ENCODE data around the gene CDC73. TPM values are rescaled to one million over a fixed set of nuclear protein-coding genes. Genes with fewer than 3 reads are reported as not detected.

The CDC73 gene
- total and polyA plus RNA-seq, 2 experiments from 2014 or later = 32.4 to 33.9 TPM

DNA sequence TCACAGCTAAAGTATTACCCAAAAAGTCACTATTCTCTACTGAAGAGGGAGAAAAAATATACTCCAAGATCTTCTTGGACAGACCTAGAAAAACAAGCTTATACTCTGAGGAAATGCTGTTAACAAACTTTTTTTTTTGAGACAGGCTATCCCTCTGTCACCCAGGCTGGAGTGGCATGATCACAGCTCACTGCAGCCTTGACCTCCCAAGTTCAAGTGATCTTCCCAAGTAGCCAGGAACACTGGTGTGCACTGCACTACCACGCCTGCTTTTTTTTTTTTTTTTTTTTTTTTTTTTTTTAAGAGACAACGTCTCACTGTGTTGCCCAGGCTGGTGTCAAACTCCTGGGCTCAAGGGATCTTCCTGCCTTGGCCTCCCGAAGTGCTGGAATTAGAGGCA, 33.9 kb upstream of the CDC73 start:
- no peaks in the 10 kb centered on the region for H3K27me3 ChIP-seq
- no peak overlapping the region for H3K4me2 ChIP-seq
- no peaks in the 10 kb centered on the region for H3K79me2 ChIP-seq
- H2AFZ ChIP-seq = no peak overlapping the region
- H3K36me3 ChIP-seq (replicated peaks; ENCODE audit: insufficient read depth, low read depth) = peaks cover 6% of the 10 kb centered on the region
- H4K20me1 ChIP-seq (ENCODE audit: insufficient read depth, poor library complexity, severe bottlenecking) = no peaks in the 10 kb centered on the region
- H3K4me3 ChIP-seq = no peak overlapping the region
- TF ChIP-seq CTCF (IDR thresholded peaks at IDR 0.05; ENCODE audit: poor library complexity) (no peak), EZH2phosphoT487 (IDR thresholded peaks at IDR 0.05; ENCODE audit: low read depth, severe bottlenecking, unreplicated experiment) (no peak), EZH2 (IDR thresholded peaks at IDR 0.05; ENCODE audit: borderline replicate concordance) (no peak)
- WGBS (ENCODE audit: low lambda C conversion rate, missing lambda C conversion rate) = 56% methylated on average over 3 of the region's 3 CpGs
- no peak for DNase-seq (ENCODE audit: low spot score)
- no peak overlapping the region for H3K27ac ChIP-seq
- no peaks in the 10 kb centered on the region for H3K4me1 ChIP-seq (ENCODE audit: insufficient read depth)
- H3K9me3 ChIP-seq (ENCODE audit: low read depth) = no peaks in the 10 kb centered on the region
- no peaks in the 10 kb centered on the region for H3K9me2 ChIP-seq (replicated peaks; ENCODE audit: insufficient read depth)

DNA sequence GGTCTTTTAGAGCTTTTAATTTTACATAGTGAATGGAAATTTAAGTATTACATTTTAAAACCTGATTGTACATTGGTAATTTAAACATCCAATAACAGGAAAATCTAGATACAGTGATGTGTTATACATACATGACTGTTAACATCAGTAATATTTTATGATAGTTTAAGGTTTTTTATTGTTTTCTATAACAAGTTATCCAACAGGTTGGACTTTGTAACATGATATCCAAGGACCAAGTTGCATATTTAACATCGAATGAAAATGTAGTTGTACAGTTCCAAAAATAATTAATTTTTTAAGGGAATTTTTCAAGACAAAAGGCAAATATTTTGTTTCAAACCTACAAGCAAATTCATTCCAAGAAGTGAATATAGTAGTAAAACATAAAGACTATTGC, 31.0 kb upstream of the CDC73 start:
- Histone ChIP-seq H3K27me3 (no peaks in the 10 kb centered on the region), H4K20me1 (ENCODE audit: insufficient read depth, poor library complexity, severe bottlenecking) (no peaks in the 10 kb centered on the region), H3K4me3 (no peak overlapping the region), H3K79me2 (no peaks in the 10 kb centered on the region), H3K9me3 (ENCODE audit: low read depth) (no peaks in the 10 kb centered on the region), H3K27ac (no peak overlapping the region), H3K9me2 (replicated peaks; ENCODE audit: insufficient read depth) (no peaks in the 10 kb centered on the region), H3K36me3 (replicated peaks; ENCODE audit: insufficient read depth, low read depth) (no peaks in the 10 kb centered on the region), H3K4me1 (ENCODE audit: insufficient read depth) (no peaks in the 10 kb centered on the region), H3K4me2 (no peak overlapping the region), H2AFZ (no peak overlapping the region)
- no peak for TF ChIP-seq EZH2 (IDR thresholded peaks at IDR 0.05; ENCODE audit: borderline replicate concordance)
- no peak for TF ChIP-seq CTCF (IDR thresholded peaks at IDR 0.05; ENCODE audit: poor library complexity)
- TF ChIP-seq EZH2phosphoT487 (IDR thresholded peaks at IDR 0.05; ENCODE audit: low read depth, severe bottlenecking, unreplicated experiment) = no peak
- 92% methylated on average over 1 of the region's 1 CpG for WGBS (ENCODE audit: low lambda C conversion rate, missing lambda C conversion rate)
- DNase-seq (ENCODE audit: low spot score) = no peak

GRCh38 chr1:193094112-193094511, 27.7 kb upstream of the CDC73 start:
- Histone ChIP-seq H3K79me2 (no peaks in the 10 kb centered on the region), H3K4me2 (no peak overlapping the region), H4K20me1 (ENCODE audit: insufficient read depth, poor library complexity, severe bottlenecking) (no peaks in the 10 kb centered on the region), H3K36me3 (replicated peaks; ENCODE audit: insufficient read depth, low read depth) (no peaks in the 10 kb centered on the region), H3K27me3 (no peaks in the 10 kb centered on the region), H3K4me3 (no peak overlapping the region), H2AFZ (no peak overlapping the region), H3K9me2 (replicated peaks; ENCODE audit: insufficient read depth) (no peaks in the 10 kb centered on the region), H3K9me3 (ENCODE audit: low read depth) (no peaks in the 10 kb centered on the region), H3K27ac (no peak overlapping the region), H3K4me1 (ENCODE audit: insufficient read depth) (no peaks in the 10 kb centered on the region)
- no peak for DNase-seq (ENCODE audit: low spot score)
- WGBS (ENCODE audit: low lambda C conversion rate, missing lambda C conversion rate) = 96% methylated on average over 11 of the region's 11 CpGs
- no peak for TF ChIP-seq EZH2 (IDR thresholded peaks at IDR 0.05; ENCODE audit: borderline replicate concordance)
- TF ChIP-seq CTCF (IDR thresholded peaks at IDR 0.05; ENCODE audit: poor library complexity) = no peak
- TF ChIP-seq EZH2phosphoT487 (IDR thresholded peaks at IDR 0.05; ENCODE audit: low read depth, severe bottlenecking, unreplicated experiment) = no peak

- peaks cover 12% of the 10 kb centered on the region for H3K4me1 ChIP-seq (ENCODE audit: insufficient read depth)
- peaks cover 41% of the 10 kb centered on the region for H3K79me2 ChIP-seq
- no peaks in the 10 kb centered on the region for H4K20me1 ChIP-seq (ENCODE audit: insufficient read depth, poor library complexity, severe bottlenecking)
- H3K4me3 ChIP-seq = no peak overlapping the region
- no peak for DNase-seq (ENCODE audit: low spot score)
- no peaks in the 10 kb centered on the region for H3K27me3 ChIP-seq
- WGBS (ENCODE audit: low lambda C conversion rate, missing lambda C conversion rate) = 93% methylated on average over 5 of the region's 5 CpGs
- H3K36me3 ChIP-seq (replicated peaks; ENCODE audit: insufficient read depth, low read depth) = no peaks in the 10 kb centered on the region
- TF ChIP-seq CTCF (IDR thresholded peaks at IDR 0.05; ENCODE audit: poor library complexity) (no peak), EZH2phosphoT487 (IDR thresholded peaks at IDR 0.05; ENCODE audit: low read depth, severe bottlenecking, unreplicated experiment) (no peak), EZH2 (IDR thresholded peaks at IDR 0.05; ENCODE audit: borderline replicate concordance) (no peak)
- H3K4me2 ChIP-seq = peak overlapping the region; percentile 89
- H3K9me3 ChIP-seq (ENCODE audit: low read depth) = no peaks in the 10 kb centered on the region
- H2AFZ ChIP-seq = no peak overlapping the region
- H3K9me2 ChIP-seq (replicated peaks; ENCODE audit: insufficient read depth) = no peaks in the 10 kb centered on the region
- no peak overlapping the region for H3K27ac ChIP-seq
Observed at GRCh38 chr1:193102662-193103061, 19.2 kb upstream of the CDC73 start.

All from hepatocyte (in vitro differentiated cells).